ENCODE measurements around the gene EP400. TPM values are rescaled to one million over a fixed set of nuclear protein-coding genes. Genes with fewer than 3 reads are reported as not detected.

The EP400 gene
- total and polyA plus RNA-seq, 2 of the 8 experiments (the other 6 are each of a cell fraction or from before 2014, with no cell fraction given), result 13.1 to 69.7 TPM

- Histone ChIP-seq H3K23ac (ENCODE audit: insufficient read length) (no peak overlapping the region), H2AFZ (ENCODE audit: low read length) (no peak overlapping the region), H3K18ac (ENCODE audit: extremely low read depth, low read length) (no peak overlapping the region), H3K56ac (replicated peaks; ENCODE audit: insufficient read length, low read depth, low read length) (no peak overlapping the region), H2BK120ac (replicated peaks; ENCODE audit: low read depth, low read length) (no peak overlapping the region), H2BK12ac (ENCODE audit: low read depth, low read length) (no peak overlapping the region), H2AK5ac (ENCODE audit: low read depth, low read length) (no peak overlapping the region), H2BK20ac (ENCODE audit: low read length) (no peak overlapping the region), H3K9me3 (ENCODE audit: insufficient read depth in 2 of 2, low read depth in 1 of 2, low read length in 1 of 2) (no peaks in the 10 kb centered on the region), H3K4ac (replicated peaks; ENCODE audit: insufficient read length, low read depth, low read length) (no peak overlapping the region), H3K23me2 (ENCODE audit: low read depth, low read length) (no peaks in the 10 kb centered on the region), H3K79me2 (ENCODE audit: control insufficient read depth in 1 of 2, insufficient read depth in 2 of 2, low read length in 2 of 2) (no peaks in the 10 kb centered on the region), H2BK15ac (ENCODE audit: low read length) (no peak overlapping the region), H4K8ac (ENCODE audit: extremely low read depth, insufficient read depth, low read length) (no peak overlapping the region), H3K27me3 (replicated peaks in 1 of 4; ENCODE audit: control insufficient read depth in 3 of 4, extremely low read depth in 1 of 4, insufficient read depth in 3 of 4, low read length in 3 of 4) (no peaks in the 10 kb centered on the region), H4K5ac (ENCODE audit: insufficient read length, low read depth, low read length) (no peak overlapping the region), H4K20me1 (replicated peaks in 1 of 2; ENCODE audit: control insufficient read depth in 1 of 2, insufficient read depth in 2 of 2, low read length in 2 of 2) (peaks cover 0 to 8% of the 10 kb centered on the region in 2 experiments), H3K4me1 (replicated peaks in 1 of 4; ENCODE audit: control insufficient read depth in 3 of 4, insufficient read depth in 4 of 4, low read length in 3 of 4) (no peaks in the 10 kb centered on the region), H3K14ac (ENCODE audit: insufficient read length) (no peak overlapping the region), H3K9ac (replicated peaks in 1 of 4; ENCODE audit: extremely low read depth in 1 of 4, low read depth in 3 of 4, low read length in 3 of 4) (no peak overlapping the region), H3K36me3 (ENCODE audit: control insufficient read depth in 2 of 4, insufficient read depth in 4 of 4, low read length in 3 of 4) (peaks cover 18 to 47% (median 39%) of the 10 kb centered on the region in 4 experiments), H3K4me3 (ENCODE audit: extremely low read depth in 1 of 4, insufficient read depth in 2 of 4, low read depth in 3 of 4, low read length in 4 of 4) (no peak overlapping the region), H3K4me2 (ENCODE audit: insufficient read depth in 1 of 2, low read depth in 2 of 2, low read length in 2 of 2) (no peak overlapping the region), H3K27ac (ENCODE audit: low read depth, low read length) (no peak overlapping the region), H3K79me1 (ENCODE audit: low read depth, low read length) (no peaks in the 10 kb centered on the region; the same call in 1 of the 2 replicates), H2BK5ac (ENCODE audit: low read depth, low read length) (no peak overlapping the region), H4K91ac (replicated peaks; ENCODE audit: insufficient read length, low read length) (no peak overlapping the region)
- POLR2A ChIA-PET (ENCODE audit: partially characterized antibody), result interaction anchor here (1.1 kb wide), 1 partner anchor 10 kb away, joined by 3 read pairs; no protein-coding TSS in a partner anchor
- CTCF ChIA-PET (ENCODE audit: partially characterized antibody), result no interaction called here
- FAIRE-seq (no peak), DNase-seq (ENCODE audit: low read depth in 1 of 2, low spot score in 2 of 2) (no peak)
- WGBS, 2 experiments (ENCODE audit: extremely low coverage in 1 of 2, insufficient coverage in 1 of 2, insufficient read length in 1 of 2, insufficient replicate concordance in 2 of 2, low coverage in 1 of 2, low lambda C conversion rate in 2 of 2, missing lambda C conversion rate in 1 of 2), result 93% methylated on average over 8 of the region's 8 CpGs; no CpG with 5 or more reads in 1 of the 2 experiments
- TF ChIP-seq NRF1 (IDR thresholded peaks at IDR 0.05; ENCODE audit: low read depth, low read length) (no peak), HDAC2 (IDR thresholded peaks at IDR 0.05; ENCODE audit: borderline replicate concordance in 1 of 2, low read depth in 2 of 2, low read length in 2 of 2) (no peak)
These were observed 120.6 kb downstream of the EP400 start for GRCh38 chr12:132070298-132070697.

Measured in H1 (cell line).